ENCODE measurements around the gene SORCS1.

The SORCS1 gene

DNA sequence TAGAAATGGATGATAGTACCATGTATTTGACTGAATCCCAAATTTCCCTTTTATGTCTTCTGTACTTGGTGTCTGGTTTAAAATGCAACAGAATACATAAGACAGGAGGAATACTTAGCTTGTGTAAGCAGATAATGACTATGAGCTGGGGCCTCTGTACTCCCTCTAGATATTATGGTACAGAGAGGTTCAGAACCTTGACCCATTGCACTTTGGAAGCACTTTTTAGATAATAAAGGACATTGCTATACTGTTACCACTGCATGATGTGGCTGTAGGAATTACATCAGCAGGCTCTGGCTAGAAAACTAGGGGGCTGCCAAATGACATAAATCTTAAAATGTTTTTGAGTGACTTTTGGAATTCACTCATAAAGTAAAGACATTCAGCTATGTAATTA lies 526.6 kb downstream of the SORCS1 start:
- no peak for DNase-seq

DNA sequence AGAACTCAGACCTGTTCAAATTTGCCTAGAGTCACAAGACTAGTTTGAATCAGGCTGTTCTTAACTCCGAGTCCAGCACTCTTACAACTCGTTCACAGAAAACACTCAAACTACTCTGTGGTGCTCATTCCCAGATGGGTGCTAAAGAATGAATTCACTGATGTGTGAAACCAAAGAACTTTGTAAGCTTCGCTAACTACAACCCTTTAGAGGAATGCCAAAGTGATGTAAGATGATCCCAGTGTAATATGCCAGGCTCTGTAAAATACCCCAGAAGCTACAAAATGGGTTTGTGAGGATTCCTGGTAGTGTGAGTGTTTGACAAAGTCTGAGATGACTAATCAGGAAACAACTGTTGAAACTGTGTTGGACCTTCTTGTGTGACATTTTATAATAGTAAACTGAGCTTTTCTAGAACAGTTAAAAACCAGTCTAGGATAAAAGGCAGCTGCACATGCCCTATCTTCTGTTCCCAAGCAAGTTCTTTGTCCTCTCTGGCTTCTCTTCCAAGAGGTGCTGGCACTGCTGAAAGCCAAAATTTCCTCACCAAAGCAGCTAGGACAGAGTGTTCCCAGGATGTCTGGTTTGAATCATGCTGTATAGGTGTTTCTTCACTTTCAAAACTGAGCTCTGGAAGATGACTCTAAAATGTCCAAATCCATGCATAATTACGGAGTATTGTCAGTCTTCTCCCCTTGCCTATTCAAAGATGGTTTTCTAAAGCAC lies 527.6 kb downstream of the SORCS1 start:
- DNase-seq = no peak

DNA sequence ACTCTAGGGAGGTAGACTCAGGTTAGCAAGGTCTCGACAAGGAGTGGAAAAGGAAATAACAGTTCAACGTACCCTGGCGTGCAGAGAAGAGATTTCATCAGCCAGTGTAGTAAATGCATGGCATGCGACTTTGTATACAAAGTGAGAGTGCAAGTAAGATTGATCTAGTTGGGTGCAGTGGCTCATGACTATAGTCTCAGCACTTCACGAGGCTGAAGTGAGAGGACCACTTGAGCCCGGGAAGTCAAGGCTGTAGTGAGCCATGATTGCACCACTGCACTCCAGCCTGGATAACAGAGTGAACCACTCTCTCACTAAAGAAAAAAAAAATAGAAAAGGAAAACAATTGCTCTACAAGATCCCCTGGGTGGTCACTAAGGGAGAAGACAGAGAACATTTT lies 528.6 kb downstream of the SORCS1 start:
- no peak for DNase-seq

- no peak for DNase-seq
Measured at GRCh38 chr10:106631016-106631702, 533.3 kb downstream of the SORCS1 start.

GRCh38 chr10:106626371-106626770 lies 538.1 kb downstream of the SORCS1 start:
- DNase-seq = no peak

GRCh38 chr10:106625751-106626150 lies 538.8 kb downstream of the SORCS1 start:
- DNase-seq = no peak

- no peak for DNase-seq
Measured at GRCh38 chr10:106619346-106619745, 545.2 kb downstream of the SORCS1 start.

DNA sequence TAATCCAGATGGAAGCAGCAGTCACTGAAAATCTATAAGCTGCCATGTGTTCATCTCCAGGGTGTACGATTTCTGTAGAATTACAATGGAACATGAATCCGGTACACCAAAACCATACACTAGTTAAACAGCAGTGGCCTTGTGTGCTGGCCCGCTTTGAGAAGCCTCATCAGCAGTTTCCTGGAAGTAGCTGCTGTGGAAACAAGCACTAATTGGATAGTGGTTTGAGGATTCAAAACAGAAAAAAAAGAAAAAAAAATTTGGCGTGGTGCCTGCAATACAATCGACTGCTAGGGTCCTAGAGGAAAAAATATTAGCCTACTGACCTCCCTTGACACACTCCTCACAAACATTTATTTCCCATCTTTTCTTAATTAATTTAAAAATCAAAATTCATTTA lies 545.9 kb downstream of the SORCS1 start:
- DNase-seq = no peak

DNA sequence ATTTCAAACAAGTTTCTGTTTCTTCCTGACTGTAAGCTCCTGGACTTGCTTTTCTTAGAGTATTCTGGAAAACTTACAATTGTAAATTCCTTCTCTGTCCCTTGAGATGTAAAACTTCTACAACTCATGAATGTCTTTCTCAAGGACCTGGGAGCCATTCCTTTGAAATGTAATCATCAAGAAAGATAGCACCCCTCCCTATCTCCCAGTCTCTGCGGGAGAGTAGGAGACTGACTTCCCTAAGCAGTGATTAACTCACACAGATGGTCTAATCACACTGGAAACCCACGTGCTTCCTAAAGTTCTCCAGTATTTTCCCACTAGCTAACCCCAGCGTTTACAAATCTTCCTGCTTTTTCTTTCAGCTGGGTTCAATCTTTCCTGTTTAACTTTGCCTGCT lies 549.4 kb downstream of the SORCS1 start:
- DNase-seq = no peak

- DNase-seq = no peak
Measured at GRCh38 chr10:106614293-106614692, 550.2 kb downstream of the SORCS1 start.

DNA sequence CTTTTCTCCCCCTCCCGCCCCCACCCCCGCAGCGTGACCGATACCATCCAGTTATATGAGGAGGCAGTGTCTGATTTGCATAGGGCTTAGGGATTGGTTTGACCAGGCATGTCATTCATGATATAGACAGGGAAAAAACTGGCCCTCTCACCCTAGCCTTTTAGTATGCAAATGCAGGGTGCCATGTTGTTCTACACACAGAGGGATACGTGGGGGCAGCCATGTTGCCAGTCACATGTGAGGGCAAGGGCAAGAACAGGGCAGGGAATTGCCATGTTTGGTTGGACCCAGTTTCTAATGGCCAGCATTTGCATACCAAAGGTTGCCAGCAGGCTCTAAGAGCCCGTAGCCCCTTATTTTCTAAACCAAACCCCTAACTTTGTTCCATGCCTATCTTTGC lies 552.1 kb downstream of the SORCS1 start:
- no peak for DNase-seq

GRCh38 chr10:106609470-106610266 lies 554.8 kb downstream of the SORCS1 start:
- peak; percentile 13 for DNase-seq

- DNase-seq = no peak
Measured at GRCh38 chr10:106608066-106608465, 556.4 kb downstream of the SORCS1 start.

DNA sequence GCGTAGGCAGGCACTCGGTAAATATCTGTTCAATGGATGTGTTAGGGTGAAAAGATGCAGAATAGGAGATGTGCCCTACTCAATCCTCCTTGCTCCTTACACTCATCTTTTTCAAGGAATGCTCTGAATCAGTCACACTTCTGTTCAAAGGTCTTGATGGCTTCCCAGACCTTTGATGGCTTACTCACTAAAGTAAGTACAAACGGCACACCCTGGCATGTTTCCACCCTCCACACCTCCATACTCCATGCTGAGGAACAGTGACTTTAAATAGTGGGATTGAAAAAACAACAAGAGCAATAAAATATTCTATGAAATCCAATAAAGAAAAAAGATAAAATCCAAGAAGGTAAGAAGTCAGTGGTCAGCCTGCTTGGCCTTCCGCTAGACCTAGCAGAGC lies 569.2 kb downstream of the SORCS1 start:
- DNase-seq = no peak

DNA sequence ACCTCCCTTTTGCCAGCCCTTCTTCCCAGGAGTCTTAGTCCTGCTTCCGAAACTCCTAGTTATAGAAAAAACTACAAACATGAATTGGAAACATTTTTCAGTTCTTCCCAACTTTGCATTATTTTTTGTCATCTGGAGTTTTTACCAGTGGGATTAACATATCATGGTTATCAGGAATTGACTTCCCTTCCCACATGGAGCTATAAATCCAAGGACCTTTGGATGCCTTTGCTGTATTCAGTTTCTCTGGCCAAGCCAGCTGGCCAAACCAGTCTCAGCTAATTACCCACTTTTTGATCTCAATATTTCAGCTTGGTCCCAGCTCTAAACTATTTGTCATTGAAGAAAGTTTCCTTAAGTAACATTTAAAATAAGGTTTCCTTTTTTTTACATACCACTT lies 570.6 kb downstream of the SORCS1 start:
- no peak for DNase-seq

DNA sequence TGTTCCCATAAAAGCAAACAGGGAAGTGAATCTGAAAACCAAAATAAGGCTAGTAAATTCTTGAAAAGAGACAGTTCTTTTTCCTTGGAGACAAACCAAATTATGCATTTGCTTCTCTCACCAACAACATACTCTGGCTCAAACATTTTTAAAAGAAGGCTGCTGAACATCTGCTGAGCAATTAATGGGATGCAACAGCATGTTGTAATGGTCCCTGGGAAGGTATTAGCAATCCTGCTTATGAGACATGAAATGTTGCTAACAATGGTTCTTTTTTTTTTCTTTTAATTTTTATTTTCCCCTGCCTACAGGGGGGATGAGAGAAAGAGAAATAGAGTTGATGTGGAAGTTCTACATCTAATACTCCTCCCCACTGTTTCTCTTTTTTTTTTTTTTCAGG lies 572.1 kb downstream of the SORCS1 start:
- DNase-seq = no peak

- no peak for DNase-seq
Measured at GRCh38 chr10:106582291-106582690, 582.2 kb downstream of the SORCS1 start.

DNA sequence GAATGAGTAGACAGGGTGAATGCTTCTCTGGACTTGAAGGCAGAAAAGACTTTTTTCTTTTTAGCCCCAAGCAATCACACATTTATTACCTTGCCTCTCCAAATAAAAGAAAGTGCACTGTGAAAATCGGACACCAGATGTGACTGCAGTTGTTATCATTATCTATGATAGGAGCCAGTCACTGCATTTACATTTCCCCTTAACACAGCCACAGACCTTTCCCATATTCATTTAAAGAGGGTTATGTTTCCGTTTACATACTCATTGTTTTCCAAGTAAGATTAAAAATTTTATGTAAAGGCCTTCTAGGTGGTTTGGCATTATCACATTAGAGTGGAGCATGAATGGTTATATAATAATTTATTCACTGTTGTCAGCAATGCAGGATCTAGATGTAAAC lies 586.8 kb downstream of the SORCS1 start:
- no peak for DNase-seq

DNA sequence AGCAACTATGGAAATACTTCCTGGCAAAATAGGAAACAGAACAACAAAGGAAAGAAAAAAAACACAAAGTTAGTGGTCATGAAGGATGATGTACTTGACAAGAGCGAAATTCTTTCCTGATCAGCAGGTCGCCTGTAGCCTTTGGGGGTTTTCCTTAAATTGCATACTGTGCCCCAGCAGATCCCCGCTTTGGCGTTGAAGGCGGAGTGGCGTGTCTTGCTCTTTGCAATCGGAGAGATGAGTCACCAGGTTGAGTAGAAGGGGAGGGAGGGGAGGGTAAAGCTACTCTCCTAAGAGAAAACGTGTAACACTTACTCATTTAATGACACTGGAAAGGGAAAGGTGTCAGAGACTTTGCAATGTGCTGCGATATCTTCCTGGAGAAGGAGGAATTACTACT lies 587.2 kb downstream of the SORCS1 start:
- peak; percentile 12 for DNase-seq

DNA sequence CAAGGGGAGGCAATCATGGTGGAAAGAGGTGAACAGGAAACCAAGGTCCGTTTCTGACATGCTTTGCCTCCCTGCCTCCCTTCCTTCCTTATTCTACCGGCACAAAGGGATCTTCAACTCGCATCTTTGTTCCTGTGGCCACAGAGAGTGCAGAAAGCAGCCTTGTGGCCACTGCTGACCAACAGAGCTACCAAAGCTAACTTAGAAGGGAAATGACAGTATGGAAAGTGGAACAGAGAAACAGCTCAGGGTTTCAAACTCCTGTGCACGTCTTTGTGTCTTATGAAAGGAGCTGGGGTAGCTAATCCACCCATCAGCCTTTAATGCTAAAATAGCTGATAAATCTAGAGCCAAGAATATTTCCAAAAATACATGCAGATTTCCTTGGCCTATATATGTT lies 588.0 kb downstream of the SORCS1 start:
- no peak for DNase-seq

GRCh38 chr10:106573106-106573505 lies 591.4 kb downstream of the SORCS1 start:
- no peak for DNase-seq

GRCh38 chr10:106571192-106571946 lies 593.1 kb downstream of the SORCS1 start:
- peak; percentile 31 for DNase-seq

GRCh38 chr10:106570268-106570667 lies 594.2 kb downstream of the SORCS1 start:
- DNase-seq = no peak
